Activated gamma-delta T cell treated with anti-CD3 and anti-CD28 coated beads, Interleukin-2, amount 50 U/mL, for 16 hours (primary cell): Measurements from ENCODE around the gene NFATC3.
A peak's percentile ranks its signal among the peaks of the same experiment; 100 is the strongest.

Source experiments
- DNase-seq: peaks from one replicate; pipeline ENCODE4 v3.0.0-alpha.2; 2020; ENCODE audit warnings: low read depth

Gene NFATC3

GRCh38 chr16:68233085-68233834 lies 148.1 kb downstream of the NFATC3 start:
- no peak for DNase-seq

GRCh38 chr16:68233835-68234187 lies 148.6 kb downstream of the NFATC3 start:
- DNase-seq: no peak

DNA sequence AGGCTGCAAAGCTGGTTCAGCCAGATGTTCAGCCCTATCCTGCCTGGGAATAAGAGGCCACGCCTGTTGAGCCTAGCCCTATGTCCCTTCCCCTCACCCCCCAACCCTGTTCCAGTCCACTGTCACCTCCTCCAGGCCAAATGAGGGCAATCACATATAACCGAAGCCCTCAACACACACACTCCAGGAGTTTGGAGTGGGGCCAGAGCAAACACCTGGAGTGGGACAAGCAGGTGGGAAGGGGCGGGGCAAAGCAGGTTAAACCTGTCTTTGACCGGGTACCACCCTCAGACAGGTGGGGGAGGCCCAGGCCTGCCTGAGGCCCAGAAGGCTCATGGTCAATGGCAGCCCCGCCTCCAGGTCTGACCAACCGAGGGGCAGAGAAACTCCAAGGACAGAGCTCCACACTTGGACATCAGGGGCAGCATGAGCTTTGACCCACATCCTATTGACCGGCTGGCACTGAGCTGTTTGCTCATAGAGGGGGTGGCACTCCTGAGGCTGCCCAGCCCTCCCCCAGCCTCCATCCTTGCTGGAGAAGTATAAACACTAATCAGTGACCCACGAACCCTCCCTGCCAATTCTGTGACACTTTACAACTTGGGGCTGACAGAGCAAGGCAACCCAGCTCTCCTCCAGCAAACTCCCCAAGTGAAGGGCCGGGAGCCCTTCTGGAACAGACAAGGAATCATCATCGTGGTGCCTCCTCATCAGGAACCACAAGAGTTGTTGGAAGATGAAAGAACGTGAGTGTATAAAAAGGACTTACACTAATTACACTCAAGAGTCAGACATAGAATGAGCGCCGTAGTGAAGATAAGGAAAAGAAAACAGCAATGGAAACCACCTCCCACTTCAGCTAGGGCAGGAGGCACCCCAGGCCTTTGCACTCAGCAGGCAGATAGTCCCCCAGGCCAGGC lies 149.3 kb downstream of the NFATC3 start:
- DNase-seq: no peak

GRCh38 chr16:68235108-68235886 lies 150.1 kb downstream of the NFATC3 start:
- no peak for DNase-seq

GRCh38 chr16:68235887-68236136 lies 150.6 kb downstream of the NFATC3 start, which contains the start of gene ESRP2:
Gene ESRP2, minus strand, starts transcription at chr16:68236127. Its CDS starts 82 bp downstream, at chr16:68236045.
- no peak for DNase-seq

DNA sequence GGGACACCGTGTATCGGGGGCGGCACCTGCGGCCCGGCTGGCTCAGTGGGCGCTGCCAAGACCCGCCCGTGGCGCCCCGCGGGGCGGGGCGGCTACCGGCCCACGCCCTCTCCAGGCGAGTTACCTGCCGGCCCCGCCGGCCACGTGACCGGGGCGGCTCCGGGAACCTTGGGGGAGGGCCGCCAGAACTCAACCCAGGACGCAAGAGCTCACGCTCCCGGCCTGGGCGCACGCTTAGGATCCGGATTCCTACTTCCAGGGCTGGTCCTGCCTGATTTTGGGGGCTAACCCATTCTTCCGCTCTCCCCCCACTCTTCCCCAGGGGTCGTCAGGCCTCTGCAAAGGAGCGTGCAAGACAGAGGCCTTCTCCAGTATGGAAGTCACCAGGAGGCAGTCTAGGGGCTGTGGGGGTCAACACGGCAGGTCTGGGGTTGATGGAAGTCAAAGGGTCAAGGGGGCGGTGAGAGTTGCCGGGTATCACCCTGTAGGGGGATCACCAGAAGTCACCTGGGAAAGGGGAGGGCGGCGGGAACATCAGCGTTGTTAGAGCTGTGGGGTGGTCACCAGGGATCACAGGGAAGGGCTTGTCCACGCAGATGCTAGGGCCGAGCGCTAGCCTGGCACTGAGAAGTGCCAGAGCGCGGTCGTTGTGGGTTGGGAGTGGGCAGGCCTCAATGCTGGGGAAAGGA lies 151.1 kb downstream of the NFATC3 start:
- DNase-seq: no peak

DNA sequence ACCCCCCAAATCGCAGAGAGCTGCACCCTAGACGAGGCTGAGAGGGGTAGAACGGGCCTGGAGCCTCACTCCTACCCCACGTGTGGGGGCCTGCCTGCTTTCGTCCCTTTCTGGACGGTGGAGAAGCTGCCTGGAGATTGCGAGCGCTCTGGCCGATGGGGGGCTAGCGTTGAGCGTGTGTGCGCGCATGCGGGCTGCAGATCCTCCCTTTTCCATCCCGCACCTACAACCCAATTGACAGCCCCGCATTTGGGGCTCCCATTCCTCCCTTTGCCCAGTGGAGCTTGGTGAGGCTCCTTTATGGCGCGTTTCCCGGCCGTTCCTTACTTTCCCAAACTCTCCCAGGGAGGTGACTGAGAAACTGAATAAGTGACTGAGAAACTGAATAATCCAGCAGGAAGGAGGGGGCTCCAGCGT lies 151.7 kb downstream of the NFATC3 start:
- no peak for DNase-seq

GRCh38 chr16:68237243-68238028 lies 152.3 kb downstream of the NFATC3 start:
- peak; percentile 72 for DNase-seq

DNA sequence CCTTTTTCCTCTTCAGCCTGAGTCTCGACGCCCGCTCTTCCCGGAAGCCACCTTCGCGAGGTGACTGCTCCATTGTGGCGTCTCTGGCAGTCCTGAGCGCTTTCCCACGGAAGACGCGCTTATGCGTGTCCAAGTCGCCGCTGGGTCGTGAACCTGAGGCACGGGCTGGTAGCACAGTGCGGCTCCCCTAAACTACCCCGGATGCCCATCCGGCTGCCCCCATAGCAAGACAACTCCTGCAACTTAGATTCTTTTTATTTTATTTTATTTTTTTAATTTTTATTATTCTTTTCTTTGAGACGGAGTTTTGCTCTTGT lies 152.8 kb downstream of the NFATC3 start:
- no peak for DNase-seq

DNA sequence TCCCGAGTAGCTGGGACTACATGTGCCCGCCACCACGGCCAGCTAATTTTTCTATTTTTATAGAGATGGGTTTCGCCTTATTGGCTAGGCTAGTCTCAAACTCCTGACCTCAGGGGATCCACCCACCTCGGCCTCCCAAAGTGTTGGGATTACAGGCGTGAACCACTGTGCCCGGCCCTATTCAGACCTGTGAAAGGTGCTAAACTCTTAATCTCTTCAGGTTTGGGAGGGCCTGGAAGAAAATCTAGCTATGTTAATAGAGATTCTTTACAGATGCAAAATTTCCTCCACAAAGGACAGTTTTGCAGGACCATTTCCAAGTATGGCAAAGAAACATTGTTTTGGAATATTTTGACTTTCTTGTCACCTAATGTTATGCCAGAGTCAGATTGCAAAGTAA lies 156.9 kb downstream of the NFATC3 start:
- DNase-seq: no peak

DNA sequence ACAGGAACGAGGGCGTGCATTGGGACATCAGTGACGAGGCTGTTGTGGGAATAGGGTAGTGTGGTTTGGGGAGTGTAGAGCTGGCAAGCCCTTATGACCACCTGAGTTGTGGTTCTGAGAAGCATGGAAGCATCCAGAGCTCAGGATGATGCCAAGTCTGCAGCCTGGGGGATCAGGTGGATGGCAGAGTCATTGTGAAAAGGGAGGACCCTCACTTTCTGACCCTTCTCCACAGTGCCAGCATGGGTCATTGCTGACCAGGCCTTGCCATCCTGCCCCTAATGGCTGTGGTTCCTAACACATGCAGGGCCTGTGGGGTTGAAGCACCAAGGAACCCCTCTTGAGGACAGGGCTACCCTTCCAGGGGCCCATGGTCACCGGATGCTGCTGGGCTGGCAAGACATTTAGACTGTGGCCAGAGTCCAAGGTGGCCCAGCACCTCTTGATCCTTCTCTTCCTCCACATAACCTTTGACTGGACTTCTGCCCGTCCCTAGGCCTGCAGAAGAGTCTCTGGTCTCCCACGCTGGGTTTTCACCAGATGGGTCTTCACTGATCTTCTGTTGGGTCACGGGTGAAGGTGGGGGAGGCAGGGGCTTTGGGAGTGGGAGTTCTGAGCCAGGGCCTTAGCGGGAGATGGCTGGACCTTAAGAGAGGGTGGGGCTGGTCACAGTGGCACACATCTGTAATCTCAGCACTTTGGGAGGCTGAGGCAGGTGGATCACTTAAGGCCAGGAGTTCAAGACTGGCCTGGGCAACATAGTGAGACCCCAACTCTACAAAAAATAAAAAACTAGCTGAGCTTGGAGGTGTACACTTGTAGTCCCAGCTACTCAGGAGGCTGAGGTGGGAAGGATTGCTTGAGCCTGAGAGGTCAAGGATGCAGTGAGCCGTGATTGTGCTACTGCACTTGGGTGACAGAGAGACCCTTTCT lies 158.0 kb downstream of the NFATC3 start:
- DNase-seq: no peak

GRCh38 chr16:68244481-68244902 lies 159.3 kb downstream of the NFATC3 start:
- no peak for DNase-seq

DNA sequence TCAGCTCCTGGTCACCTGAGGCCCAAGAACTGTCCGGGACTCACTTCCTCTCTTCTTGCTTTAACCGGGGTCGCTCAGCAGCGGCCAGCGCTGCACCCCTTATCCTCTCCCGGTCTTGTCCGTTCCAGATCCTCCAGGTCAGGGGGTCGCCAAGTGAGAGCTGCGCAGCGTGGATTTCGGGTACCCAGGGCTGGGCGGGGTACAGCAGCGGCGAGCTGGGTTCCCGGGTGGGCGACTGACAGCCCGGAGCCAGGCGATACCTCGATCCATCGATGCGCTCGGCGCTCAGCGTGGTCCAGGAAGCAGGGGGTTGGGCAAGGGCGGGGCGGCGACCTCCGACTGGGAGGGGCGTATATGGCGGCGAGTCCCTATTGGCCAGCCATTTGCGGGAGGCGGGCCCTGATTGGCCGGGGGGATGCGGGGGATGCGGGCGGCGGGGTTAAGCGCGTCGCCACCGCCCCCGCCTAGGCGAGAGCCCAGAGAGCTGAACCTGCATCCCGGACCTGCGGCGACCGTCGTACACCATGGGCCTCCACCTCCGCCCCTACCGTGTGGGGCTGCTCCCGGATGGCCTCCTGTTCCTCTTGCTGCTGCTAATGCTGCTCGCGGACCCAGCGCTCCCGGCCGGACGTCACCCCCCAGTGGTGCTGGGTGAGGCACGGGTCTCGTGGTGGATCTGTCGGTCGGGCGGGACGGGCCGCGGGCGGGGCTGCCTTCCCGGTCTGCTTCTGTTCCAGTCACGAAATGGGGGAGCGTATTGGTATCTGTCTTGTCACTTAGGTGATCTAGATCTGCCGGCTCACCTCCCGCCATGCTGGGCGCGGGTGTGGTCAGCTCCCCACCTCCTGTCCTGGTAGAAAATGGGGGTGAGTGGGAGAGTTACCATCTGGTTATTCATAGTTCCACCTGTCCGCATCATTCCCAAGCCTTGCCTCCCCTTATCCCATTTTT lies 160.0 kb downstream of the NFATC3 start, which contains the start of gene PLA2G15:
PLA2G15 (plus strand) TSS at position 471 of the 951 bp plus-strand sequence; CDS start at position 525, 54 bp downstream.
- DNase-seq: peak; percentile 96

DNA sequence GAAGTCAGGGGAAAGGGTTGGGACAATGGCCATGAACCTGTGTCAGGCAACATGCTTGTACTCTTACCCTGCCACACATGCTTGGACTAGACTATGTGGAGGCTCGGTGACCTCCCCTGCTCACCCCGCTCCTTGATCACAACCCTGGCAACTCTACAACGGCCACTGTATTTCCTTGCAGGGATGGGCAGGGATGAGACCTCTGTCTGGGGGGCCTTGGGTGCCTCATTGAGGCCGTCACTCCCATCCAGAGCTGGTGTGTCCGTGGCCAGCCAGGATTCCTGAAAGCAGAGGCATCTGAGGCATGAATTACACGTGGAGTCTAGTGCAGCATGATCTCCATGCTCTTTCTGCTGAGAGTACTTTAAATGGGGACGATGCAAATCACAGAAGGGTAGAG lies 161.0 kb downstream of the NFATC3 start:
- DNase-seq: no peak

DNA sequence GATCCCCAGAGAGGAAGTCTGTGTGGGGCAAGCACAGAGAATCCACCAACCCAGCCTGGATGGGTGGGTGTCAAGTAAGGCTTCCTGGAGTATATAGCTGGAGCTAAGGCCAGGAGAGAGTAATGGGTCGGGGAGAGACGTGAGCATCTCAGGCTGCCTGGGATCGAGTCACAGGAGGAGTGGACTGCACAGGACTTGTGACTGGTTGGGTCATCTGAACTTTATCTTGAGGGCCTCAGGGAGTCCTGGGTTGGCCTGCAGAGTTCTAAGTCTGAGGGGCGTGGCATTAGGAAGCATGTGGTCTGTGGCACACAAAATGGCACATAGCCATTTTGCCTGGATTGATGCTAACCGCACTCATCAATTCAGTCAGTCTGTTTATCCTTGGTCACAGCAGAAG lies 161.5 kb downstream of the NFATC3 start:
- no peak for DNase-seq

GRCh38 chr16:68247400-68247799 lies 162.2 kb downstream of the NFATC3 start:
- DNase-seq: no peak

GRCh38 chr16:68247932-68248331 lies 162.8 kb downstream of the NFATC3 start:
- DNase-seq: no peak

GRCh38 chr16:68249371-68249770 lies 164.2 kb downstream of the NFATC3 start:
- DNase-seq: no peak

DNA sequence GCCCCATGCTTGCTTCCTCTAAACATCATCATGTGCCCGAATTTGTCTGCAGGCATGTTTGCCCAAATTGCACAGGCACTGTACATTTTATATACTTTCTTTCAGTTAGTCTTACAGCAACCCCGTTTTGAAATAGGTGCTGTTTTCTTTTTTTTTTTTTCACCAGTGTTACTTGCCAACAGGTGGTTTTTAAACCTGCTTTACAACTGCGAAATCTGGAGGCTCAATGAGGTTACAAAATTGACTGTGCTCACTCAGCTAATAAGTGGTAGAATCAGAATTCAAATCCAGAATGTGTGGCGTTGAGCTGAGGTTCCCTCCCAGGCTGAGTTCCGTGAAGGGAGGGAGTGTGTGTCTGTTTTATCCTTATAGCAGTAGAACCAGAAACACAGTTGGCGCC lies 165.8 kb downstream of the NFATC3 start:
- DNase-seq: no peak
